Measurements from ENCODE around the gene AMDHD2. TPM values are rescaled to one million over a fixed set of nuclear protein-coding genes. Genes with fewer than 3 reads are reported as not detected.
"Not testable (repeated sequence)": the region's sequence is repeated elsewhere in the genome, so short reads cannot be mapped to it uniquely, and the experiment has no call there.

Gene AMDHD2
- total and polyA plus RNA-seq, 5 donors from 2014 or later: 18.3 to 239 (median 18.8) TPM

- H3K27ac Mint-ChIP-seq; H3K36me3 Mint-ChIP-seq; DNase-seq; H3K27me3 ChIP-seq (ENCODE audit: control insufficient read depth, insufficient read depth, low read length); H3K36me3 ChIP-seq (ENCODE audit: control insufficient read depth, insufficient read depth, low read length); H3K4me1 Mint-ChIP-seq; H3K4me1 ChIP-seq (ENCODE audit: control insufficient read depth, insufficient read depth, low read length, poor library complexity, severe bottlenecking); ATAC-seq (ENCODE audit: low read depth in 2 of 2); H3K4me3 ChIP-seq (ENCODE audit: low read depth, low read length); H3K9me3 Mint-ChIP-seq; H3K27ac ChIP-seq (ENCODE audit: insufficient read depth, low read length, poor library complexity, severe bottlenecking); H3K27me3 Mint-ChIP-seq; H3K4me3 Mint-ChIP-seq; H3K9me3 ChIP-seq (ENCODE audit: control insufficient read depth in 2 of 2, low read length in 2 of 2): not testable (repeated sequence)
Measured at GRCh38 chr16:2580143-2580542, 60.0 kb downstream of the AMDHD2 start.

- not testable (repeated sequence) for H3K27ac ChIP-seq (ENCODE audit: insufficient read depth, low read length, poor library complexity, severe bottlenecking); H3K27me3 Mint-ChIP-seq; H3K27me3 ChIP-seq (ENCODE audit: control insufficient read depth, insufficient read depth, low read length); H3K9me3 ChIP-seq (ENCODE audit: control insufficient read depth in 2 of 2, low read length in 2 of 2); H3K4me1 Mint-ChIP-seq; H3K36me3 Mint-ChIP-seq; H3K4me3 ChIP-seq (ENCODE audit: low read depth, low read length); H3K4me3 Mint-ChIP-seq; H3K9me3 Mint-ChIP-seq; DNase-seq; H3K27ac Mint-ChIP-seq; H3K4me1 ChIP-seq (ENCODE audit: control insufficient read depth, insufficient read depth, low read length, poor library complexity, severe bottlenecking); ATAC-seq (ENCODE audit: low read depth in 2 of 2); H3K36me3 ChIP-seq (ENCODE audit: control insufficient read depth, insufficient read depth, low read length)
Measured at GRCh38 chr16:2580818-2581217, 60.6 kb downstream of the AMDHD2 start.

Other genes starting within 250 kb of the AMDHD2 start
- 5.1 TPM for gene ABCA3, start 179.6 kb upstream of the AMDHD2 start, total RNA-seq
- gene ABCA3, start 179.6 kb upstream of the AMDHD2 start, polyA plus RNA-seq: 1 to 10 TPM; 1.1 to 2.2 (median 2.0) TPM
- 6.8 TPM for gene CCNF, start 90.9 kb upstream of the AMDHD2 start, total RNA-seq
- gene CCNF, start 90.9 kb upstream of the AMDHD2 start, polyA plus RNA-seq: 1 to 10 TPM; 3.3 to 6.9 (median 5.8) TPM
- gene TEDC2, start 60.3 kb upstream of the AMDHD2 start, total RNA-seq: not detected
- 1 to 10 TPM in 1 of 4 donors, under 1 TPM in 2, not detected in 1; 0.41 to 1.4 (median 0.67) TPM for gene TEDC2, start 60.3 kb upstream of the AMDHD2 start, polyA plus RNA-seq
- not detected for gene NTN3, start 49.1 kb upstream of the AMDHD2 start, total RNA-seq
- not detected for gene NTN3, start 49.1 kb upstream of the AMDHD2 start, polyA plus RNA-seq
- 5.8 TPM for gene TBC1D24, start 45.2 kb upstream of the AMDHD2 start, total RNA-seq
- 1 to 10 TPM in 3 of 4 donors, under 1 TPM in 1; 0.84 to 1.6 (median 1.2) TPM for gene TBC1D24, start 45.2 kb upstream of the AMDHD2 start, polyA plus RNA-seq
- gene ATP6V0C, start 6.4 kb upstream of the AMDHD2 start, total RNA-seq: 188 TPM
- 10 to 100 TPM; 62.1 to 83.4 (median 68.6) TPM for gene ATP6V0C, start 6.4 kb upstream of the AMDHD2 start, polyA plus RNA-seq
- 0.27 TPM for gene CEMP1, start 11.0 kb downstream of the AMDHD2 start, total RNA-seq
- gene CEMP1, start 11.0 kb downstream of the AMDHD2 start, polyA plus RNA-seq: 1 to 10 TPM; 3.0 to 3.8 (median 3.7) TPM
- 57.4 TPM for gene PDPK1, start 17.6 kb downstream of the AMDHD2 start, total RNA-seq
- gene PDPK1, start 17.6 kb downstream of the AMDHD2 start, polyA plus RNA-seq: 10 to 100 TPM; 28.0 to 33.7 (median 30.2) TPM
- 24.1 TPM for gene KCTD5, start 162.2 kb downstream of the AMDHD2 start, total RNA-seq
- 10 to 100 TPM; 17.5 to 26.4 (median 21.9) TPM for gene KCTD5, start 162.2 kb downstream of the AMDHD2 start, polyA plus RNA-seq
- 0.81 TPM for gene PRSS27, start 199.9 kb downstream of the AMDHD2 start, total RNA-seq
- under 1 TPM in 2 of 4 donors, not detected in 2; 0.13 to 0.14 TPM for gene PRSS27, start 199.9 kb downstream of the AMDHD2 start, polyA plus RNA-seq
- gene SRRM2, start 232.3 kb downstream of the AMDHD2 start, total RNA-seq: 1,344 TPM
- gene SRRM2, start 232.3 kb downstream of the AMDHD2 start, polyA plus RNA-seq: 10 to 100 TPM; 29.8 to 40.2 (median 36.4) TPM